Tibial artery (tissue), 4 donors: ENCODE measurements around the gene RALB.

Experiments
- DNase-seq, 2 donors: peaks; one replicate each; pipeline ENCODE4 v3.0.0-alpha.2; 2019
- H3K27ac ChIP-seq, 2 donors: fragments of 200-600 bp; sonication (generic) in 1 of 2; 1 replicate in 1 of 2; 2 replicates in 1 of 2; pipeline ENCODE4 v1.5.1; 2018 to 2019; ENCODE audit warnings: mild to moderate bottlenecking in 1 of 2
- H3K27me3 ChIP-seq, 2 donors: fragments of 200-600 bp; sonication (generic) in 1 of 2; one replicate each; pipeline versions ENCODE4 v1.5.1 to v1.6.0; 2016 to 2019
- H3K36me3 ChIP-seq, 3 donors: fragments of 200-600 bp; sonication (generic) in 2 of 3; one replicate each; pipeline ENCODE4 v1.5.1; 2016 to 2019; ENCODE audit warnings: mild to moderate bottlenecking in 2 of 3
- H3K4me1 ChIP-seq, 4 donors: fragments of 200-600 bp; sonication (generic) in 2 of 4; 1 replicate in 3 of 4; 2 replicates in 1 of 4; pipeline ENCODE4 v1.5.1; 2016 to 2019
- H3K4me3 ChIP-seq, 2 donors: fragments of 200-600 bp; sonication (generic) in 1 of 2; 1 replicate in 1 of 2; 2 replicates in 1 of 2; pipeline ENCODE4 v1.5.1; 2018 to 2019; ENCODE audit warnings: mild to moderate bottlenecking in 2 of 2
- H3K9me3 ChIP-seq, 3 donors: fragments of 200-600 bp; sonication (generic) in 1 of 3; one replicate each; pipeline ENCODE4 v1.5.1; 2016 to 2019
- intact Hi-C: fragments of 100-400 bp; cut with DNase I; formaldehyde crosslinking; loops from one replicate; pipeline ENCODE4 v1.15.0; 2023; ENCODE audit warnings: low total_unique reads
- TF ChIP-seq, protein P1 (sequence below), 2 experiments: fragments of 200-600 bp in 1 of 2; fragments of 450-650 bp in 1 of 2; IDR thresholded peaks; one replicate each; pipeline ENCODE4 v1.5.1; 2017 to 2019; ENCODE audit warnings: antibody characterized with exemption in 2 of 2, mild to moderate bottlenecking in 1 of 2, moderate library complexity in 1 of 2

Gene RALB

DNA sequence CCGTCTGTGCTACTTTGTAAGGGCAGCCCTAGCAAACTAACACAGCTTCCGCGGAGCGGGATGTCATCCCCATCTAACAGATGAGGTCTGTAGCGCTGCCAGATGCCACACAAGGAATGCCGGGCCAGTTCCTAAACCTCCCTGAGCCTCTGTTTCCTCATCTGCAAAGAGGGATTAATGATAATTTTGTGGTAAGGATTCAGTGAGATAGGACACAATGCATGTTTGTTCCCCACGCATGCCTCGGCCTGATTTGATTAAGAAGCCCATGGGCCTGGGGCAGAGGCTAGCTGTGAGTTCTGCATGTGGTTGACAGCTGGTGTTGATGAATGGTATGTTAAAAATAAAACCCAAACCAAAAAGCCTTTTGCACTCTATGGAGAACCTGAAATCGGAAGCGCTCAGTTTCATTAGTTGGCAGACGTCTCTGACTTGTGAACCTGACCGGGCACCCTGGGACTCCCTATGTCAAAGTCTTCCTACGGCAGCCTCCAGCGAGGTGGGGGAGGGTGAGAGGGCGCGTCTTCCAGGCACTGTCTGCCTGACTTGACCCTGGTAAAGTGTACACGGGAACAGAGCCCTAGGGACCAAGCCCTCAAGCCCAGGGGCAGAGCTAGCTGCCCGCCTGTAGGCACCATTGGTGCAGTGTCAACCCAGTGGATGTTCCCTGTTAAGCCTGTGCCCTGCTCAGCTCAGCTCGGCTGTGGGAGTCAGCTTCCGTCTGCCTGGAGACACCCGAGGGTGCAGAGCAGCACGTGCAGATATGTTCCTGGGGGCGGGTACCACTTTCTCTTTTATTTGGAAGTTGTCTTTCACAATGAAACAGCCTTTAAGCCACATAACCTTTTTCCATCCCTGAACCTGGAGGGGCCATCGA is 78.5 kb downstream of the RALB start:
- no peaks in the 10 kb centered on the region for H3K4me1 ChIP-seq
- H3K27me3 ChIP-seq: peaks cover 0 to 20% of the 10 kb centered on the region in 2 donors
- no peak overlapping the region for H3K27ac ChIP-seq
- no peak for DNase-seq
- TF ChIP-seq, protein P1, sequence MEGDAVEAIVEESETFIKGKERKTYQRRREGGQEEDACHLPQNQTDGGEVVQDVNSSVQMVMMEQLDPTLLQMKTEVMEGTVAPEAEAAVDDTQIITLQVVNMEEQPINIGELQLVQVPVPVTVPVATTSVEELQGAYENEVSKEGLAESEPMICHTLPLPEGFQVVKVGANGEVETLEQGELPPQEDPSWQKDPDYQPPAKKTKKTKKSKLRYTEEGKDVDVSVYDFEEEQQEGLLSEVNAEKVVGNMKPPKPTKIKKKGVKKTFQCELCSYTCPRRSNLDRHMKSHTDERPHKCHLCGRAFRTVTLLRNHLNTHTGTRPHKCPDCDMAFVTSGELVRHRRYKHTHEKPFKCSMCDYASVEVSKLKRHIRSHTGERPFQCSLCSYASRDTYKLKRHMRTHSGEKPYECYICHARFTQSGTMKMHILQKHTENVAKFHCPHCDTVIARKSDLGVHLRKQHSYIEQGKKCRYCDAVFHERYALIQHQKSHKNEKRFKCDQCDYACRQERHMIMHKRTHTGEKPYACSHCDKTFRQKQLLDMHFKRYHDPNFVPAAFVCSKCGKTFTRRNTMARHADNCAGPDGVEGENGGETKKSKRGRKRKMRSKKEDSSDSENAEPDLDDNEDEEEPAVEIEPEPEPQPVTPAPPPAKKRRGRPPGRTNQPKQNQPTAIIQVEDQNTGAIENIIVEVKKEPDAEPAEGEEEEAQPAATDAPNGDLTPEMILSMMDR (IDR thresholded peaks at IDR 0.05): no peak
- no peak overlapping the region for H3K4me3 ChIP-seq
- no peaks in the 10 kb centered on the region for H3K36me3 ChIP-seq
- intact Hi-C loops: no loop called here
- H3K9me3 ChIP-seq: no peaks in the 10 kb centered on the region

DNA sequence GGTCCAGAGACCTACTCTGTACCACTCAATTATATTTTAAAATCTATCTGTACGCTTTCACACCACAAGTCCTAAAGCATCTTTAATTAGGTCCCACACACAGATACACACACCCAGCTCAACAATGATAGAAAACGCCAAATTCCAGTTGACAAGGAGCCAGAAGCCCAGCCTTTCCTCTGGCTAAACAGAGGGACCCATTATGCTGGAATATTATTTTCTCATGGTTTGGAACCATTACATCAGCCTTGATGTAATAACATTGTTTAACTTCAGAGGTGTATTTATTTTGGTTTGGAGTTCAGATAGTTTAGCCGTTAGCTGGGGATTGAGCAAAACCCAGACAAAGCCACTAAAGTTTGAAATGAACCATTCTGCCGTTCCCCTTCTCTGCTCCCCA is 79.3 kb downstream of the RALB start:
- no peaks in the 10 kb centered on the region for H3K36me3 ChIP-seq
- no peaks in the 10 kb centered on the region for H3K4me1 ChIP-seq
- intact Hi-C loops: no loop called here
- TF ChIP-seq, protein P1 (IDR thresholded peaks at IDR 0.05): no peak
- H3K9me3 ChIP-seq: no peaks in the 10 kb centered on the region
- no peak for DNase-seq
- H3K4me3 ChIP-seq: no peak overlapping the region
- no peak overlapping the region for H3K27ac ChIP-seq
- H3K27me3 ChIP-seq: peaks cover 0 to 25% of the 10 kb centered on the region in 2 donors

DNA sequence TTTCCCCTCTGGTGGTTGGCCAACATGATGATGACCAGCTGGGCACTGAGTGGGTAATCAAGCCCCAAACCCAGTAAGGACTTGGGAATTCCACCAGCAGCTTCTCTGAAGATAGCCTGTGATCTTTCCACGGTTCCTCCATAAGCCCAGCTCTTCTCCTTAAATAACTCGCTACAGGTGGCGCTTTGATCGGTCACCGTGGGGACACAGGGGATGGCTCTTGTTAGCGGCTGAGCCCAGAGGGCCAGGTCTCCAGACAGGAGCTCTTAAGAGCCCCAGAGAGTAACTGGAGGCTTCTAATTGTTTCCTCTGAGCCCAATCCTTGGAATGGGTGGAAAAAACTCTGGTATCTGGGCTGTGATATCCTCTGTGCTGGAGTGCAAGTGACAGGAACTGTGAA is 79.7 kb downstream of the RALB start:
- no peak for DNase-seq
- intact Hi-C loops: no loop called here
- Histone ChIP-seq H3K4me3 (no peak overlapping the region), H3K36me3 (no peaks in the 10 kb centered on the region), H3K4me1 (no peaks in the 10 kb centered on the region), H3K9me3 (no peaks in the 10 kb centered on the region), H3K27me3 (peaks cover 0 to 29% of the 10 kb centered on the region in 2 donors), H3K27ac (no peak overlapping the region)
- TF ChIP-seq, protein P1 (IDR thresholded peaks at IDR 0.05): no peak

DNA sequence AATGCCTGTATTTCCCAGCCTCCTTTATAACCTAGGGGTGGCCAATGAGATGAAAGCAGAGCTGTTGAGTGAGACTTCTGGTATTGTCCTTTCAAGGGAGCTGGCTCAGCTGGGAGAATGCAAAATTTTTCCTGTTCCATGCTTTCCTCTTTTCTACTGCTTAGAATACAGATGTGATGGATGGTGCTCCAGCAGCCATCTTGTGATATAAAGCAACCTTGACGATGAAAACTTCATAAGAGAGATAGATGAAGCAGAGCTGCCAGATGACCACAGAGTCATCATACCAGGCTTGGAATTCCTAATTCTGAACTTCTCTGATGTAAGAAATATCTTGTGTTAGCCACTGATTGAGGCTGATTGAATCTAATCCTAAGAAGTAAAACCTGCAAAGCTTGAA is 81.4 kb downstream of the RALB start:
- H3K27ac ChIP-seq: no peak overlapping the region
- no peak overlapping the region for H3K4me3 ChIP-seq
- no peak for DNase-seq
- H3K9me3 ChIP-seq: no peaks in the 10 kb centered on the region
- intact Hi-C loops: no loop called here
- TF ChIP-seq, protein P1 (IDR thresholded peaks at IDR 0.05): no peak
- H3K4me1 ChIP-seq: no peaks in the 10 kb centered on the region
- H3K36me3 ChIP-seq: no peaks in the 10 kb centered on the region
- H3K27me3 ChIP-seq: peaks cover 0 to 33% of the 10 kb centered on the region in 2 donors

DNA sequence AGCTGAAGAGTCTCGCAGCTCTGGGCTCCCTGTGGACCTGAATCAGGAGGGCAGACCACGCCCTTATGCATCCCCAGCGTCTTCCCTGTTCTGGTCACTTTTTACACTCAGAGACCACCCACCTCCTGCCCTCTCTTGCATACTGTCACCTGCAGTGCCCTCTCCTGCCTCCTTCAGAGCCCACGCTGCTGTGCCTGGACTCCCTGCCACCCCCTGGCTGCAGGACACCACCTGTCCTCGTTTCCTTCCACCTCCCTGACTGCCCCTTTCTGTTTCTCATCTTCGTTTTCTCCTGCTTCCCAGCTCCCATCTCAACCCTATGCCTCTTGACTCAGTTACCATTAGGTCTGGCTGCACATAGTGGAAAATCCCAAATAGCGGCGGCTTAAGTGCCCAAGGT is 84.1 kb downstream of the RALB start:
- Histone ChIP-seq H3K4me1 (no peaks in the 10 kb centered on the region), H3K36me3 (no peaks in the 10 kb centered on the region), H3K27me3 (peaks cover 0 to 53% of the 10 kb centered on the region in 2 donors)

More for the DNA sequence above, 84.1 kb downstream of the RALB start:
- Histone ChIP-seq H3K9me3 (no peaks in the 10 kb centered on the region), H3K27ac (no peak overlapping the region), H3K4me3 (no peak overlapping the region)
- TF ChIP-seq, protein P1 (IDR thresholded peaks at IDR 0.05): no peak
- DNase-seq: no peak
- intact Hi-C loops: no loop called here
